ENCODE results near the gene MLNR.

DNA sequence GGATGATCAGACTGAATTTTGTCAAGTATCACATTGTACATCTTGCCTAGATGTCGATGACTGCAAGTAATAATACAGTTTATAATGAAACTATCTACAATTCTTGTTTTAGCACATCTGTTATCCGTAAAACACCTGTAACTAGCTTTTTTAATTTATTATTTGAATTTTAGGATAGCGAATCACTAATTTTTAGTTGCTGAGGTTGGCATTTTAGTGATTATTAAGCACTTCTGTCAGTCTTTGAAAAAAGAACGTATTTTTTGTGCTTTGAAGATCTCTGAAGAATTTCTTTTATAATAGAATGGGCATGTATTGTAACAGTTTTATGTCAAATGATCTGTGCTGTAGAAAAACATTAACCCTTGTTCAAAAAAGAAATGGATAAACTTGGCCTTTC, 11.5 kb upstream of the MLNR start:
- TF ChIP-seq, protein P1, sequence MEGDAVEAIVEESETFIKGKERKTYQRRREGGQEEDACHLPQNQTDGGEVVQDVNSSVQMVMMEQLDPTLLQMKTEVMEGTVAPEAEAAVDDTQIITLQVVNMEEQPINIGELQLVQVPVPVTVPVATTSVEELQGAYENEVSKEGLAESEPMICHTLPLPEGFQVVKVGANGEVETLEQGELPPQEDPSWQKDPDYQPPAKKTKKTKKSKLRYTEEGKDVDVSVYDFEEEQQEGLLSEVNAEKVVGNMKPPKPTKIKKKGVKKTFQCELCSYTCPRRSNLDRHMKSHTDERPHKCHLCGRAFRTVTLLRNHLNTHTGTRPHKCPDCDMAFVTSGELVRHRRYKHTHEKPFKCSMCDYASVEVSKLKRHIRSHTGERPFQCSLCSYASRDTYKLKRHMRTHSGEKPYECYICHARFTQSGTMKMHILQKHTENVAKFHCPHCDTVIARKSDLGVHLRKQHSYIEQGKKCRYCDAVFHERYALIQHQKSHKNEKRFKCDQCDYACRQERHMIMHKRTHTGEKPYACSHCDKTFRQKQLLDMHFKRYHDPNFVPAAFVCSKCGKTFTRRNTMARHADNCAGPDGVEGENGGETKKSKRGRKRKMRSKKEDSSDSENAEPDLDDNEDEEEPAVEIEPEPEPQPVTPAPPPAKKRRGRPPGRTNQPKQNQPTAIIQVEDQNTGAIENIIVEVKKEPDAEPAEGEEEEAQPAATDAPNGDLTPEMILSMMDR (IDR thresholded peaks at IDR 0.05; ENCODE audit: poor library complexity) = no peak
- TF ChIP-seq EZH2 (IDR thresholded peaks at IDR 0.05; ENCODE audit: borderline replicate concordance) (no peak), EZH2phosphoT487 (IDR thresholded peaks at IDR 0.05; ENCODE audit: low read depth, severe bottlenecking, unreplicated experiment) (no peak)
